ENCODE data around the gene TRNT1.

TRNT1 gene

GRCh38 chr3:3178498-3179328 lies 52.0 kb downstream of the TRNT1 start:
- no peak for DNase-seq (ENCODE audit: low read depth in 3 of 3)

- DNase-seq (ENCODE audit: low read depth in 3 of 3): peak; percentile 74 to 77 (median 76)
These were observed 52.8 kb downstream of the TRNT1 start, which contains the start of gene CRBN for GRCh38 chr3:3179407-3180094. CRBN (minus strand) TSS chr3:3179691; CDS start chr3:3179687, 4 bp downstream.

- no peak for DNase-seq (ENCODE audit: low read depth in 3 of 3)
These were observed 53.7 kb downstream of the TRNT1 start for GRCh38 chr3:3180456-3180855.

- DNase-seq (ENCODE audit: low read depth in 3 of 3): no peak
These were observed 58.1 kb downstream of the TRNT1 start for GRCh38 chr3:3184876-3185275.

- no peak for DNase-seq (ENCODE audit: low read depth in 3 of 3)
These were observed 62.5 kb downstream of the TRNT1 start for GRCh38 chr3:3189102-3189727.

- no peak for DNase-seq (ENCODE audit: low read depth in 3 of 3)
These were observed 63.2 kb downstream of the TRNT1 start for GRCh38 chr3:3189961-3190360.

- no peak for DNase-seq (ENCODE audit: low read depth in 3 of 3)
These were observed 65.0 kb downstream of the TRNT1 start for GRCh38 chr3:3191675-3192285.

GRCh38 chr3:3192286-3192675 lies 65.5 kb downstream of the TRNT1 start:
- DNase-seq (ENCODE audit: low read depth in 3 of 3): no peak

- no peak for DNase-seq (ENCODE audit: low read depth in 3 of 3)
These were observed 68.1 kb downstream of the TRNT1 start for GRCh38 chr3:3194861-3195260.

- no peak for DNase-seq (ENCODE audit: low read depth in 3 of 3)
These were observed 69.6 kb downstream of the TRNT1 start for GRCh38 chr3:3196148-3196861.

Measured in stimulated activated CD4-positive, alpha-beta T cell treated with anti-CD3 and anti-CD28 coated beads, TNF-alpha, amount 100 ng/mL, for 48 hours (primary cell).